DMS 273 (cell line): Measurements from ENCODE around the gene GPLD1.
"Not testable (repeated sequence)": the region's sequence is repeated elsewhere in the genome, so short reads cannot be mapped to it uniquely, and the experiment has no call there.

Experiments used
- DNase-seq: peaks from one replicate; lab custom pipeline; 2025; ENCODE audit not compliant: unreplicated experiment; lab: John Stamatoyannopoulos, UW

Gene GPLD1

GRCh38 chr6:24384369-24385130, 104.8 kb downstream of the GPLD1 start:
- not testable (repeated sequence) for DNase-seq

- DNase-seq = not testable (repeated sequence)
Measured at GRCh38 chr6:24382891-24383494, 106.4 kb downstream of the GPLD1 start.

GRCh38 chr6:24382220-24382540, 107.2 kb downstream of the GPLD1 start:
- no peak for DNase-seq

GRCh38 chr6:24381476-24382219, 107.7 kb downstream of the GPLD1 start:
- no peak for DNase-seq

- no peak for DNase-seq
Measured at GRCh38 chr6:24378473-24379097, 110.8 kb downstream of the GPLD1 start.
